ENCODE results near the gene ZMYND12. TPM values are rescaled to one million over a fixed set of nuclear protein-coding genes. Genes with fewer than 3 reads are reported as not detected.

Gene ZMYND12
- total and polyA plus RNA-seq, 12 donors, result 1.2 to 12.2 (median 4.5) TPM

DNA sequence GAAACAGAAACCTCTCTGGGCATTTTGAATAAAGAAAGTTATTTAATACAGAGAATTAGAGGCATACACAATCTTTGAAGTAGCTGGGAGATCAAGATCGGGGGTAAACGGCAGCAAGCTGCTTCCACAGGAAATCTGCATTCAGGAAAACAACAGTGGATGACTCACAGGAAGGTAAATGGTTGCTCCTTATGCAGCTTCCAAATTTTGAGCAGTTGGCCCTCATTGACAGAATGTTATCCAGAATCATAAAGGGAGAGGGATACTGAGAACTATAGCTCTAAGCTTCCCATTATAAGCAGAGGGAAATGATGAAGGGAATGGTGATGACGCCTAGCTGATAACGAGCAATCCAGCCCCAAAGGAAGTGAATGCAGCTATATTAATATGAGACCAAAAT lies 28.6 kb downstream of the ZMYND12 start:
- no peaks in the 10 kb centered on the region for H3K27me3 ChIP-seq
- no peaks in the 10 kb centered on the region for H3K36me3 ChIP-seq (replicated peaks in 1 of 2)
- no peak for DNase-seq
- no peaks in the 10 kb centered on the region for H3K4me1 ChIP-seq (replicated peaks in 1 of 2)
- intact Hi-C loops (cut with DNase I), result no loop called here
- H3K27ac ChIP-seq, result no peak overlapping the region
- 76 to 93% (median 80%) methylated on average over 4 of the region's 4 CpGs for WGBS, 4 donors
- TF ChIP-seq POLR2A (IDR thresholded peaks at IDR 0.05), result no peak
- TF ChIP-seq, protein P1, sequence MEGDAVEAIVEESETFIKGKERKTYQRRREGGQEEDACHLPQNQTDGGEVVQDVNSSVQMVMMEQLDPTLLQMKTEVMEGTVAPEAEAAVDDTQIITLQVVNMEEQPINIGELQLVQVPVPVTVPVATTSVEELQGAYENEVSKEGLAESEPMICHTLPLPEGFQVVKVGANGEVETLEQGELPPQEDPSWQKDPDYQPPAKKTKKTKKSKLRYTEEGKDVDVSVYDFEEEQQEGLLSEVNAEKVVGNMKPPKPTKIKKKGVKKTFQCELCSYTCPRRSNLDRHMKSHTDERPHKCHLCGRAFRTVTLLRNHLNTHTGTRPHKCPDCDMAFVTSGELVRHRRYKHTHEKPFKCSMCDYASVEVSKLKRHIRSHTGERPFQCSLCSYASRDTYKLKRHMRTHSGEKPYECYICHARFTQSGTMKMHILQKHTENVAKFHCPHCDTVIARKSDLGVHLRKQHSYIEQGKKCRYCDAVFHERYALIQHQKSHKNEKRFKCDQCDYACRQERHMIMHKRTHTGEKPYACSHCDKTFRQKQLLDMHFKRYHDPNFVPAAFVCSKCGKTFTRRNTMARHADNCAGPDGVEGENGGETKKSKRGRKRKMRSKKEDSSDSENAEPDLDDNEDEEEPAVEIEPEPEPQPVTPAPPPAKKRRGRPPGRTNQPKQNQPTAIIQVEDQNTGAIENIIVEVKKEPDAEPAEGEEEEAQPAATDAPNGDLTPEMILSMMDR (IDR thresholded peaks at IDR 0.05), result no peak
- H3K4me3 ChIP-seq, result no peak overlapping the region
- H3K9me3 ChIP-seq (replicated peaks in 1 of 3), result no peaks in the 10 kb centered on the region

DNA sequence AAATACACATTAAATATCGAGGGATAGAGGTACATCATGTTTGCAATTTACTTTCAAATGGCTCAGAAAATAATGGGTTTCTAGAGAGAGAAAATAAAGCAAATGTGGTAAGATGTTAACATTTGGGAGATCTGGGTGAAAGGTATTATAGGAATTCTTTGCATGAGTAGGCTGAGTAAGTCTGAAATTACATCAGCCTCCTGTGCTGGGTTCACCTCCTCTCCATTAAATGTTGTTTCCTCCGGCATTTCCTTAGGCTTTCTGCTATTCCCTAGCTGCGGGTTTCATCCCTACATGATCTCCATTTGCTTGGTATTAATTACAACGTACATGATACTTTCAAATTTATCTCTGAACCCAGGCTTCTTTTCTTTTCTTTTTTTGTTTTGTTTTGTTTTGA lies 31.6 kb downstream of the ZMYND12 start:
- 89 to 94% (median 92%) methylated on average over 4 of the region's 4 CpGs for WGBS, 4 donors

DNA sequence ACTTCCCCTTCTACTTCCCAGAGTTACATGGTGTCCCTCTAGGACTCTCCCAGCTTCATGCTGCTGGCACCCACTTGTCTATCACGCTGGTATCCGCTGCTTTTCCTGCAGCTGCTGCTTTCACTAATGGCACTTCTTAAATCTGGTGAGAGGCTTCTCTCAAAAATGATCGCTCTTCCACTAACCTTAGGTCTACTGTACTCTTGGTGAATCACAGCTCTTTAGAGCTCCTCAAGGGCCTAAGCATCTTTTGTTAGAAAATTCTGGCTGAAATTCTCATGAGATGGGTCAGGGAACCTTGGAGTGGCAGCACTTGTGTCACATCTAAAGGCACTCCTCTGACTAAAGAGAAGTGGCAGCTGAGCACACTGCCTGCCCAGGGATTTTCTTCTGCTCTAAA lies 32.1 kb downstream of the ZMYND12 start:
- no peak for DNase-seq
- Histone ChIP-seq H3K27me3 (no peaks in the 10 kb centered on the region), H3K27ac (no peak overlapping the region), H3K9me3 (replicated peaks in 1 of 3) (no peaks in the 10 kb centered on the region), H3K4me1 (replicated peaks in 1 of 2) (peaks cover 0 to 11% of the 10 kb centered on the region in 2 donors), H3K36me3 (replicated peaks in 1 of 2) (no peaks in the 10 kb centered on the region), H3K4me3 (no peak overlapping the region)
- WGBS, 4 donors, result 85 to 90% (median 88%) methylated on average over 3 of the region's 3 CpGs
- intact Hi-C loops (cut with DNase I), result no loop called here
- TF ChIP-seq, protein P1 (IDR thresholded peaks at IDR 0.05), result no peak
- no peak for TF ChIP-seq POLR2A (IDR thresholded peaks at IDR 0.05)

More for the DNA sequence above, 31.6 kb downstream of the ZMYND12 start:
- Histone ChIP-seq H3K27ac (no peak overlapping the region), H3K4me3 (no peak overlapping the region), H3K9me3 (replicated peaks in 1 of 3) (no peaks in the 10 kb centered on the region), H3K4me1 (replicated peaks in 1 of 2) (peaks cover 0 to 11% of the 10 kb centered on the region in 2 donors), H3K36me3 (replicated peaks in 1 of 2) (no peaks in the 10 kb centered on the region), H3K27me3 (no peaks in the 10 kb centered on the region)
- TF ChIP-seq, protein P1 (IDR thresholded peaks at IDR 0.05), result no peak
- TF ChIP-seq POLR2A (IDR thresholded peaks at IDR 0.05), result no peak
- no peak for DNase-seq
- intact Hi-C loops (cut with DNase I), result no loop called here

DNA sequence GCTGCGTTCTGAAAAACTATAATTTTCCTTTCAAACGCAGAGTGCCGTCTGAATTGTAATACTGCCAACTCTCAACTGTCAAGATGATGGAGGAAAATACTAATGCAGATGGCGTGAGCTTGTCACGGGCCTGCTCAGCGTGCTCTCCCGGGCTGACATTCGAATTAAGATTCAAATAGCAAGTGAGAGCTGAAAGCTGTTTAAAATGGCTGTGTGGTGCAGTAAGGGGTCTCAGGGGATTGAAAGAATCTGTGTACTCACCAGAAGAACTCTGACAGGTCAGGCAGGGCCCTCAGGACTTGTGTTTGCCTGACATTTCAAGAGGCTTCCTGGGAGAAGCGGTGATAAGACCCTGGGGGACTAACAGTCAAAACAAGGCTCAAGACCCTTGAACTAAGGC lies 33.1 kb downstream of the ZMYND12 start:
- no peak for DNase-seq
- WGBS, 4 donors, result 73 to 82% (median 77%) methylated on average over 9 of the region's 9 CpGs
- Histone ChIP-seq H3K9me3 (replicated peaks in 1 of 3) (no peaks in the 10 kb centered on the region), H3K27ac (no peak overlapping the region), H3K4me1 (replicated peaks in 1 of 2) (peaks cover 0 to 11% of the 10 kb centered on the region in 2 donors), H3K4me3 (no peak overlapping the region), H3K27me3 (no peaks in the 10 kb centered on the region), H3K36me3 (replicated peaks in 1 of 2) (no peaks in the 10 kb centered on the region)
- TF ChIP-seq, protein P1 (IDR thresholded peaks at IDR 0.05), result no peak
- TF ChIP-seq POLR2A (IDR thresholded peaks at IDR 0.05), result no peak
- intact Hi-C loops (cut with DNase I), result no loop called here

Data from adrenal gland (tissue), 12 donors.